HS-27A (cell line): ENCODE results near the gene TPSD1.
"Not testable (repeated sequence)": the region's sequence is repeated elsewhere in the genome, so short reads cannot be mapped to it uniquely, and the experiment has no call there.

Experiments used
- DNase-seq: peaks from one replicate; pipeline ENCODE4 v3.0.0-alpha.2; 2012; ENCODE audit warnings: low read depth, missing footprints

The TPSD1 gene

DNA sequence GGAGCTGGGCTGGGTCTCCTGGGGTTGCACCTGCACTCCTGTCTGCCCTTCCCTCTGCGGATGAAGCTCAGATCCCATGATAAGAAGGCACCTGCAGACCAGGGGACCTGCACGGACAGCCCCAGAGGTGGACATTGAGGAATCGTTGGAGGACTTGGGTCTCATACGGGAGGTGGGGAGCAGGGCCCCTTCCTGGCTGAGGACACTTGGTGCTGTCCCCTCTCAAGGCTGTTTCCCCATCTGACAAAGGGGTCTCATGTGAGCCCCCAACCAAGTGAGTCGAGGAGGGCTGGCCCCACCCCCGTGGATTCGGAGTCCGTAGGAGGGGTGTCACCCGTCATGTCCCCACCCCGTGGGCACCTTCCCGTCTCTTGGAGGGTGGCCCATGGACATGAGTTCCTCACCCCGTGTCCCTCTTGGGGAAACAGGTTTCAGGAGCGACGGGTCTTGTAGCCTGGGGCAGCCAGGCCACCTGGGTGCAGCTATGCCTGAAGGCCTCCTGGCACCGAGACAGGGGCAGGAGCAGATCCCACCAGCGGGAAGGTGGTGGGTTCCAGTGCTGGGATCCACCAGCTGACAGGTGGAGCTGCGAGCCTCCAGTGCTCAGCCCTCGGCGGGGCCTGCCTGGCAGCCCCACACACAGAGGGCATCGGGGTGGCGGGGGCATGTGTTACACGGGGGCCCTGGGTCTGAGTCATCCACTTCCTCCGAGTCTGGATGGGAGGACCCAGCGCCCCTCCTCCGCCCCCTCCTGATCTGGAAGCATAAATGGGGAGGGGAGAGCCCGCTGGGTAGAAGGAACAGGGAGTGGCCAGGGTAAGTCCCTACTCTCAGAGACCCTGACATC is at the start of gene TPSD1:
Gene TPSD1 (plus strand): TSS at position 794 of the 847 bp plus-strand sequence. CDS start 212 bp downstream, outside the sequence.
- not testable (repeated sequence) for DNase-seq

DNA sequence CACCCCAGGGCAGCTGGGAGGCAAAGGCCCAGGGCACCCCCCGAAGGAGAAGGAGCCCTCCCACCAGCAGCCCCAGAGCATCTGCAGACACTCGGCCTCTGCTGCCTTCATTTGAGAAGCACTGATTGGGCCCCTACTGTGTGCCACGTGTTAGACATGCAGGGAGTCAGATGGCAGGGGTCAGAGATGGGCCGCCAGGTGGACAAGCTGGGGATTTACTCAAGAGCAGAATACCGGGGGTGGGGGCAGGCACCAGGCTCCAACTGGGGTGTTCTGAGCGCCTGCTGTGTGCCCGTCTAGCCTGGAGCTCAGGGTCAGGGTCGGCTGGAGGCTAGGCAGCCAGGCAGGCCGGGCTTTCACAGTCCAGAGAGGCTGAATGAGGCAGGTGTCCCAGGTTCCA is 49.5 kb upstream of the TPSD1 start:
- DNase-seq: no peak

DNA sequence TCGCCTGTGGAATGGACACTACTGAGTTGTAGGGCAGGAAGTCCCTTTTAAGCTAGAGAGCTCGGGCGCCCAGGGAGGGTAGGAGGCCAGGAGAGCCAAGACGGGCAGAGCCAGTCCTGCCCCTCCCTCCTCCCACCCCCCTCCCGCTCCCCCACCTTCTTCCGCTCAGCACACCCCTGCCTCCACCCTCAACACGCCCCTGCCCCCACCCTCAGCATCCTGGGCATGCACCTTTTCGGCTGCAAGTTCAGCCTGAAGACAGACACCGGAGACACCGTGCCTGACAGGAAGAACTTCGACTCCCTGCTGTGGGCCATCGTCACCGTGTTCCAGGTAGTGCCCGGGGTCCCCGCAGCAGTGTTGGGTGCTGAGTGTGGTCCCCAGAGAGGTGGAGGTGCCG is 49.1 kb upstream of the TPSD1 start:
- DNase-seq: no peak

- DNase-seq: no peak
Observed at GRCh38 chr16:1208239-1208830, 47.5 kb upstream of the TPSD1 start.

DNA sequence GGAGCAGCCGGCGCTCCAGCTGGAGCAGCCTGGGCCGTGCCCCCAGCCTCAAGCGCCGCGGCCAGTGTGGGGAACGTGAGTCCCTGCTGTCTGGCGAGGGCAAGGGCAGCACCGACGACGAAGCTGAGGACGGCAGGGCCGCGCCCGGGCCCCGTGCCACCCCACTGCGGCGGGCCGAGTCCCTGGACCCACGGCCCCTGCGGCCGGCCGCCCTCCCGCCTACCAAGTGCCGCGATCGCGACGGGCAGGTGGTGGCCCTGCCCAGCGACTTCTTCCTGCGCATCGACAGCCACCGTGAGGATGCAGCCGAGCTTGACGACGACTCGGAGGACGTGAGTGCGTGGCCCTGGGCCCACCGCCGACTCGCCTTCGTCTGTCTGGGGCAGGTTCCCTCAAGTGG is 46.8 kb upstream of the TPSD1 start:
- no peak for DNase-seq

DNA sequence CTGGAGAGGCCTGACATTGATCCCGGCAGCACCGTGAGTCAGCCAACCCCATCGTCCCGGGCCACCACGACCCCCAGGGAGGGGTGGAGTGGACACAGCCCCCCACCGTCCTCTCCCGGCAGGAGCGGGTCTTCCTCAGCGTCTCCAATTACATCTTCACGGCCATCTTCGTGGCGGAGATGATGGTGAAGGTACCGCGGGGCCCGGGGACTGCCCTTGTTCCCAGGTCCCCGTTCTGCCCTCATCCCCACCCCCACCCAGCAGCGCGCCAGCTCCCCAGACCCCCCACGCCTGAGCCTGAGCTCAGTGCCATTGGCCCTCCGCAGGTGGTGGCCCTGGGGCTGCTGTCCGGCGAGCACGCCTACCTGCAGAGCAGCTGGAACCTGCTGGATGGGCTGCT is 45.4 kb upstream of the TPSD1 start:
- no peak for DNase-seq

- DNase-seq: no peak
Observed at GRCh38 chr16:1211451-1212268, 44.2 kb upstream of the TPSD1 start.

DNA sequence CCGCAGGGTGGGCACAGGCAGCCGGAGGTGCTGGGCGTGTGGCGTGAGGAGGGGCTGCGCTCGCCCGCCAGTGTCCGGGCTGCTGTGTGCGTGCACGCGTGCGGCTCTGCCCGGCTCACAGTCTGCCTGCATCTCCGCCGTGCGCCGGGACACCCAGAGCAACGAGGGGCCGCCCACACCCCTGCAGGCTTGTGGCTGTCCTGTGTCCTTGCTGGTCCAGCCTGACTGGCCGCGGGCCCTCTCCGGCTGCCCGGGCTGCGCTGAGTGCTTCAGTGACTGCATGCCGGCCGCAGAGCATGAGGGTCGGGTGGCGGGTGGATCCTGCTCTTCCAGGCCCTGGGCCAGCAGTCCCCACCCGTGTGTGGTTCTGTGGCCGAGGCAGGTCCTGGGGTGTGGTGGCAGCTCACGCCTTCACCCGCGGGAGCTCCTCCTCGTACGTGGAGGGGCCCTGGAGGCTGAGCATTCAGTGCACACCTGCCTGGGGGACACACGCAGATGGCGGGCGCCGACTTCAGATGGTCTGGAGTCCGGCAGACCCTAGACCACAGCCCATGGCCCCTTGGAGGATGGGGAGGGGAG is 43.2 kb upstream of the TPSD1 start:
- no peak for DNase-seq

- no peak for DNase-seq
Observed at GRCh38 chr16:1213231-1213630, 42.6 kb upstream of the TPSD1 start.

- no peak for DNase-seq
Observed at GRCh38 chr16:1213796-1214372, 42.0 kb upstream of the TPSD1 start.

DNA sequence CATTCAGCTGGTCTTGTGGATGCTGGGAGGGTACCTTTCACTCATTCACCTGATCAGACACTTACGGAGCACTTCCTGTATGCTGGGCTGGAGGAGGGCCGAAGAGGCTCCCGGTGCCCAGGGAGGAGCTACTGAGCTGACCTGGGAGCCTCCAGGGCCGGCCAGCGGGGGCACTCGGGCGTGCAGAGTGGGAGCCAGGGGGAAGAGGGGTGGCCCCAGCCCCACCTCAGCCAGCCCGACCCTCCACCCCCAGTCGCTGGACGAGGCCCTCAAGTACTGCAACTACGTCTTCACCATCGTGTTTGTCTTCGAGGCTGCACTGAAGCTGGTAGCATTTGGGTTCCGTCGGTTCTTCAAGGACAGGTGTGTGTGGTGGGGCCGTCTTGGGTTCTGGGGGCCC is 41.1 kb upstream of the TPSD1 start:
- DNase-seq: no peak

GRCh38 chr16:1215574-1216295 is 40.1 kb upstream of the TPSD1 start:
- DNase-seq: no peak

GRCh38 chr16:1216296-1216619 is 39.6 kb upstream of the TPSD1 start:
- no peak for DNase-seq

GRCh38 chr16:1216681-1217400 is 39.0 kb upstream of the TPSD1 start:
- DNase-seq: no peak

DNA sequence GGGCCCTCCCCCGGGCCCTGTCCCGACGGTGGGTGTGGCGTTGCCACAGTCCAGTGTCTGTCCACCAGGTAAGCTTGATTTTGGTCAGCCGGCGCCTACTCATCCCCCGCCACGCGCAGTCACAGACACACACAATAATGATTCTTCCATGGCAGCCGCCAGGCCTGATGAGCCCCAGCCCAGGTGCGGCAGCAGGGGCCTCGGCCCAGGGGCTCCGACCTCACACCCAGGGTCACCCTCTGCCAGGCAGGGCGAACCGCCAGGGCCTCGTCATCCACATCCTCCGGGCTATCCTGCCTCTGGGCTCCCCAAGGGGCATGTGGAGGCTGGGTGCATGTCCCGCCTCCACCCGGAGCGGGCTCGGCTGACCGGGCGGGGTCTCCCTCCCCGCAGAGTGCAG is 38.3 kb upstream of the TPSD1 start:
- DNase-seq: no peak

- no peak for DNase-seq
Observed at GRCh38 chr16:1218061-1218929, 37.6 kb upstream of the TPSD1 start.

DNA sequence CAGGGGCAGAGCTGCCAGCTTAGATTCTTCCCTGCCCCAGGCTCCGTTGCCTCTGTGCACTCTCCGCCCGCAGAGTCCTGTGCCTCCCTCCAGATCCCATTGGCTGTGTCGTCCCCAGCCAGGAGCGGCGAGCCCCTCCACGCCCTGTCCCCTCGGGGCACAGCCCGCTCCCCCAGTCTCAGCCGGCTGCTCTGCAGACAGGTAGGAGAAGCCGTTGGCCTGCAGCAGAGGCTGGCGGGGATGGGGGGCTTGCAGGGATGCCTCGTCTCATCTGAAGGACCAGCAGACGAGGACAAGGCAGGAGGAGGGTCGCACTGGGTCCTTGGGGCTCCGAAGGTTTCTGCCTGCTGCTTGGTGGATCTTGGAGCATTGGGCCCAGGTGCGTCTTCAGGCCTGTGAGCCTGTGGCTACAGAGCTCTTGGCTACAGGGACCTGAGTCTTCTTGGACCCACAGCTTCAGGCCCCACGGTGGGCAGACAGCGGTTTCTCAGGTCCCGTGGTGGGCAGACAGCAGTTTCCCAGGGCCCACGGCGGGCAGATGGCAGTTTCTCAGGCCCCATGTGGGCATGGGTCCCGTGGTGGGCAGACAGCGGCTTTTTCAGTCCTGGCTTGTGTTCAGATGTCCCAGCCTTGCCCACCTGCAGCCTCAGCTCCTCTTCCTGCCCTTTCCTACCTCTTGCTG is 36.8 kb upstream of the TPSD1 start:
- no peak for DNase-seq

DNA sequence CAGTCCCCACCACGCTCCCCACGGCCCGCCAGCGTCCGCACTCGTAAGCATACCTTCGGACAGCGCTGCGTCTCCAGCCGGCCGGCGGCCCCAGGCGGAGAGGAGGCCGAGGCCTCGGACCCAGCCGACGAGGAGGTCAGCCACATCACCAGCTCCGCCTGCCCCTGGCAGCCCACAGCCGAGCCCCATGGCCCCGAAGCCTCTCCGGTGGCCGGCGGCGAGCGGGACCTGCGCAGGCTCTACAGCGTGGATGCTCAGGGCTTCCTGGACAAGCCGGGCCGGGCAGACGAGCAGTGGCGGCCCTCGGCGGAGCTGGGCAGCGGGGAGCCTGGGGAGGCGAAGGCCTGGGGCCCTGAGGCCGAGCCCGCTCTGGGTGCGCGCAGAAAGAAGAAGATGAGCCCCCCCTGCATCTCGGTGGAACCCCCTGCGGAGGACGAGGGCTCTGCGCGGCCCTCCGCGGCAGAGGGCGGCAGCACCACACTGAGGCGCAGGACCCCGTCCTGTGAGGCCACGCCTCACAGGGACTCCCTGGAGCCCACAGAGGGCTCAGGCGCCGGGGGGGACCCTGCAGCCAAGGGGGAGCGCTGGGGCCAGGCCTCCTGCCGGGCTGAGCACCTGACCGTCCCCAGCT is 35.7 kb upstream of the TPSD1 start:
- DNase-seq: no peak
